GM18951 (cell line): ENCODE results near the gene COASY.

Source experiments
- POLR2A ChIP-seq: IDR thresholded peaks from 4 replicates; pipeline ENCODE4 v1.6.1; 2011; ENCODE audit warnings: mild to moderate bottlenecking; ENCODE audit not compliant: insufficient read length, insufficient read depth; ENCODE audit errors: extremely low read depth
- in situ Hi-C: fragments of 300-500 bp; cut with MboI; formaldehyde crosslinking; loops from one replicate; pipeline ENCODE4 v1.12.0; 2022; ENCODE audit warnings: low sequenced_read_pairs, mixed read lengths, inconsistent platforms; ENCODE audit not compliant: unreplicated experiment

Gene COASY

GRCh38 chr17:42561897-42562387 is at the start of gene COASY:
Gene COASY, plus strand, starts transcription at chr17:42562148. Its CDS starts 475 bp downstream, at chr17:42562623.
- TF ChIP-seq POLR2A: peak; percentile 79

DNA sequence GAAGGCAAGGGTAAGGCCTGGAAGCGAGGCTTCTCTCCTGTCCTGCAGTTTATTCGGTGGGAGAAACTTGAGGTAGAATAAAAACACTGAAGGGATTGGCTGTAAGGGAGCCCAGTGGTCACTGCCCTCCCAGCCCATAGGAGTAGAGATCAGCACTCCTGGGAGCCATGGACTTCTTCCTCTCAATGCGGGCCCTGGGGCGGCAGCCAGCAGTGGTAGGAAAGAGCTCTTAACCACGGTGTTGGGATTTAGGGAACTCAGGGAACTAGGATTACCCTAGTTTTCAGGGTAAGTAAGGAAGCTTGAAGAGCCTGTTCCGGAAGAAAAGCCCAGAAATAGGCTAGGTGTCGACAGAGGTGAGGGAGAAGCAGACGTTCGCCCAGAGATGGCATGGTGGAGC is 49.7 kb upstream of the COASY start:
- in situ Hi-C loops: no loop called here
- no peak for TF ChIP-seq POLR2A

More at GRCh38 chr17:42561897-42562387, at the start of gene COASY:
- in situ Hi-C loops: no loop called here

DNA sequence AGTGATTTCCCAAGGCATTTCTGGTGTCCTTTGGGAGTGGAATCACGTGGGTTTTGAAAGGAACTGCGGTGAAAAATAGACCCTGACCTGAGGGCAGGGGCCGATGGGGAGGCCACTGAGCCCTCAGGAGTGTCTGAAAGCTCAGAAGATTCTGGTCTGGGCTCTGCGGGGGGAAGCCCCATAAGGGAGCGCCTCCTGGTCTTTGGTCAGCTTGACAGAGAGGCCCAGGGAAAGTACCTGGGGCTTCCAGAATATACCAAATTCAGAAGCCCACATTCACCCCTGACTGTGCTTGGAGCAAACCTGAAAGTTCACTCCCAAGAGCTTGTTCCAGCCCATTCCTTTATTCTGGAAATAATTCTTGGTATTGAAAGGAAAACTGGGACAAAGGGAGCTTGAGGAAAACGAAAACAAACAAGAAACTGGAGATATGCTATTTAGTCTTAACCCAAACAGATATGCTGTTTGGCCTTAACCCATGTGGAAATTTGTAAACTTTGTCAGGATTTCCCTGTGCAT is 49.2 kb upstream of the COASY start:
- in situ Hi-C loops: no loop called here
- TF ChIP-seq POLR2A: no peak

- in situ Hi-C loops: no loop called here
- TF ChIP-seq POLR2A: no peak
Measured at GRCh38 chr17:42513686-42514085, 48.3 kb upstream of the COASY start.

GRCh38 chr17:42514279-42514678 is 47.7 kb upstream of the COASY start:
- TF ChIP-seq POLR2A: no peak
- in situ Hi-C loops: no loop called here

GRCh38 chr17:42514867-42515266 is 47.1 kb upstream of the COASY start:
- TF ChIP-seq POLR2A: no peak
- in situ Hi-C loops: no loop called here

DNA sequence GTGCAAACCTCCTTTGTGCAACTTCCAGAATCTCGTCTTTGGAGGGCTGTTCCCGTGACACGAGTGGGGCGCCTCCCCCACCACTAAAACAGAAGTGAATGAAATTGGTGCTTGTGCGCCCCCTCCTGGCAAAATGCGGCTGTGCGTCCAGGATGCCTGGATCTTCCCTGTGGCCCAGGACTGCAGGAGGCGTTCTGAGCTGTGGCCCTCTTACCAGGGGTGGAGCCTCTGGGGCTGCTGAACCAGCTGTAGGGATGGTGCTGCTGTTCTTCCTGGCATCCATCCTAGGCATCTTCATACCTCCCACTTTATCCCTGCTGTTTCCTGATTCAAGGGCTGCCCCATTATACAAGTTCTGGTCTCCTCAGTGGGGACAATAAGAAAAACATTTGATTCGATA is 44.4 kb upstream of the COASY start:
- in situ Hi-C loops: no loop called here
- no peak for TF ChIP-seq POLR2A

GRCh38 chr17:42518046-42518754 is 43.7 kb upstream of the COASY start:
- no peak for TF ChIP-seq POLR2A

GRCh38 chr17:42518755-42519545 is 43.0 kb upstream of the COASY start:
- no peak for TF ChIP-seq POLR2A
- in situ Hi-C loops: no loop called here

More at GRCh38 chr17:42518046-42518754, 43.7 kb upstream of the COASY start:
- in situ Hi-C loops: no loop called here

GRCh38 chr17:42519546-42520491 is 42.1 kb upstream of the COASY start:
- in situ Hi-C loops: no loop called here

GRCh38 chr17:42520540-42520951 is 41.4 kb upstream of the COASY start:
- in situ Hi-C loops: no loop called here
- no peak for TF ChIP-seq POLR2A

More at GRCh38 chr17:42519546-42520491, 42.1 kb upstream of the COASY start:
- TF ChIP-seq POLR2A: no peak

- in situ Hi-C loops: no loop called here
Measured at GRCh38 chr17:42521036-42521435, 40.9 kb upstream of the COASY start.

GRCh38 chr17:42521666-42522262 is 40.2 kb upstream of the COASY start:
- in situ Hi-C loops: no loop called here
- no peak for TF ChIP-seq POLR2A

More at GRCh38 chr17:42521036-42521435, 40.9 kb upstream of the COASY start:
- TF ChIP-seq POLR2A: no peak
